Kidney (tissue), 14 donors: Measurements from ENCODE around the gene CYP26A1. TPM values are rescaled to one million over a fixed set of nuclear protein-coding genes. Genes with fewer than 3 reads are reported as not detected.

Experiments
- DNase-seq, 5 donors: peaks; one replicate each; pipeline ENCODE4 v3.0.0-alpha.2; 2013 to 2020
- FAIRE-seq: peaks from 2 replicates; lab custom pipeline; 2012; peaks lifted over from hg19 to GRCh38; lab: Jason Lieb, UNC
- H3K27ac ChIP-seq, 2 donors: one replicate each; pipeline ENCODE4 v1.7.0; 2013; ENCODE audit warnings: low read depth in 2 of 2, low read length in 2 of 2, inconsistent platforms in 1 of 2
- H3K27me3 ChIP-seq: one replicate; pipeline ENCODE4 v1.7.1; 2013; ENCODE audit warnings: low read length, inconsistent platforms; ENCODE audit not compliant: control insufficient read depth, insufficient read depth
- H3K36me3 ChIP-seq, 3 donors: one replicate each; pipeline versions ENCODE4 v1.7.0 to v1.7.1; 2013; ENCODE audit warnings: low read length in 3 of 3, control low read depth in 1 of 3, inconsistent platforms in 1 of 3; ENCODE audit not compliant: insufficient read depth in 3 of 3, control insufficient read depth in 2 of 3
- H3K4me1 ChIP-seq, 3 donors: one replicate each; pipeline versions ENCODE4 v1.7.0 to v1.7.1; 2013; ENCODE audit warnings: low read length in 3 of 3, inconsistent platforms in 1 of 3, low read depth in 1 of 3; ENCODE audit not compliant: control insufficient read depth in 2 of 3, insufficient read depth in 2 of 3
- H3K4me3 ChIP-seq, 3 donors: one replicate each; pipeline versions ENCODE4 v1.7.0 to v1.8.1; 2013; ENCODE audit warnings: low read length in 3 of 3, control low read depth in 1 of 3, inconsistent platforms in 1 of 3
- H3K9ac ChIP-seq, 3 donors: one replicate each; pipeline versions ENCODE4 v1.7.0 to v1.7.1; 2013; ENCODE audit warnings: low read length in 3 of 3, control low read depth in 1 of 3, inconsistent platforms in 1 of 3
- H3K9me3 ChIP-seq, 3 donors: one replicate each; pipeline versions ENCODE4 v1.7.0 to v1.7.1; 2013; ENCODE audit warnings: low read length in 3 of 3, control low read depth in 1 of 3, inconsistent platforms in 1 of 3; ENCODE audit not compliant: control insufficient read depth in 2 of 3, insufficient read depth in 1 of 3
- CTCF ChIP-seq: IDR thresholded peaks from 3 replicates; pipeline ENCODE4 v1.5.1; 2012; ENCODE audit warnings: mild to moderate bottlenecking, moderate library complexity, borderline replicate concordance; ENCODE audit not compliant: insufficient read depth; ENCODE audit errors: extremely low read depth
- intact Hi-C: fragments of 100-400 bp; cut with DNase I; formaldehyde crosslinking; loops from one replicate; pipeline ENCODE4 v1.11.1; 2022
- polyA plus RNA-seq: library from polyadenylated mRNA; stranded (reverse); fragments of 350-450 nt; fragmentation: Illumina TruSeq; extraction: RNeasy Lipid Tissue Mini Kit (QIAGEN cat#74804); gene quantifications from one replicate; pipeline ENCODE4 v1.2.3, GENCODE V29; 2014; ENCODE audit warnings: low read depth, low replicate concordance; ENCODE audit not compliant: insufficient read depth
- total RNA-seq: library from RNA; stranded (reverse); fragmentation: NEBNext Ultra II Directional; extraction: Animal tissue kit (Norgen Biotek cat#: 25700); gene quantifications from one replicate; pipeline ENCODE4 v1.2.1, GENCODE V29; 2021
- donor health status: control.
- donor health status: control.
- donor health status: control.
- donor health status: control.
- donor health status: control.
- donor health status: DM: yes; HTN: yes; CAD: no.
- donor health status: Normal renal cell carcinoma (clear cell type).

Gene CYP26A1
- total and polyA plus RNA-seq, 2 donors from 2014 or later: 0.22 TPM; not detected in 1

DNA sequence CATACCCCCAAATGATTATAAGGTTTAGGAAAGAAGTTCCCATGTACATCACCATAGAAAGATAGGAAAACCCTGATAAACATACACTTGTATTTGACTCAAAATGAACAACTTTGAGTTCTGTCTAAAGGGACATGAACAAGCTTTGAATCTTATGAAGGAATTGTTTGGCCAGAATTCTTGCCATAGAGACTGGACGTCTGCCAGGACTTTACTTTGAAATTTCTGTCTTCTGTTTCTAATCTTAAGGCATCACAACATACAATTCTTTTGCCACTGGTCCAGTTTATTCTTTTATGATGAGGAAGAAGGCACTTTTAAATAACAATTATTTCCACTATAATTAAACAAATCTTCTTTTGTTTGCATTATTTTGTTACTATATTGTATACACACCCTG, 39.3 kb upstream of the CYP26A1 start:
- Histone ChIP-seq H3K27ac (no peak overlapping the region), H3K9me3 (no peaks in the 10 kb centered on the region), H3K4me1 (no peaks in the 10 kb centered on the region), H3K9ac (no peak overlapping the region), H3K36me3 (no peaks in the 10 kb centered on the region), H3K4me3 (no peak overlapping the region), H3K27me3 (no peaks in the 10 kb centered on the region)
- no peak for TF ChIP-seq CTCF
- FAIRE-seq (no peak), DNase-seq (no peak)
- intact Hi-C loops: no loop called here

DNA sequence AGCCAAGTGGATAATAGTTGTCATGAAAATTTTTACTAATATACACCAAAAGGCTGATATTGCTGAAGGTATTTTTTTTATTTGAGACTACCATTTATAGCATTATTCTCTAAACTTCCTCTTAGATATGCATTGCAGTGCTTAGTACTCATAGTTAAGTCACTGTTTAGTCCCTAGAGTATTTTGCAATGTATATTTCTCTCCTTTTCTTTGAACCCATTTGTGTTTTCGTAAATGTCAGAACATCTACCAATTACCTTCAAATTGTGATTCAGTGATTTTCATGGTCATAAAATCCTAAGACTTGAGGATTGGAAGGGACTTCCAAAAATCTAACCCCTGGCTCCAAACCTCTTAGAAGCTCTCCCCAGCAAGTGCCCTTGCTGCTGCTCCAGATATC, 34.6 kb upstream of the CYP26A1 start:
- H3K27me3 ChIP-seq: no peaks in the 10 kb centered on the region
- TF ChIP-seq CTCF: no peak
- no peak overlapping the region for H3K9ac ChIP-seq
- DNase-seq: no peak
- no peaks in the 10 kb centered on the region for H3K9me3 ChIP-seq
- no peaks in the 10 kb centered on the region for H3K36me3 ChIP-seq
- no peaks in the 10 kb centered on the region for H3K4me1 ChIP-seq
- intact Hi-C loops: no loop called here
- no peak overlapping the region for H3K4me3 ChIP-seq
- H3K27ac ChIP-seq: no peak overlapping the region
- FAIRE-seq: no peak

GRCh38 chr10:93039721-93040120, 34.0 kb upstream of the CYP26A1 start:
- Histone ChIP-seq H3K9me3 (no peaks in the 10 kb centered on the region), H3K4me1 (no peaks in the 10 kb centered on the region), H3K27ac (no peak overlapping the region), H3K36me3 (no peaks in the 10 kb centered on the region), H3K9ac (no peak overlapping the region), H3K4me3 (no peak overlapping the region), H3K27me3 (no peaks in the 10 kb centered on the region)
- no peak for DNase-seq
- no peak for FAIRE-seq
- intact Hi-C loops: no loop called here
- TF ChIP-seq CTCF: peak; percentile 10

DNA sequence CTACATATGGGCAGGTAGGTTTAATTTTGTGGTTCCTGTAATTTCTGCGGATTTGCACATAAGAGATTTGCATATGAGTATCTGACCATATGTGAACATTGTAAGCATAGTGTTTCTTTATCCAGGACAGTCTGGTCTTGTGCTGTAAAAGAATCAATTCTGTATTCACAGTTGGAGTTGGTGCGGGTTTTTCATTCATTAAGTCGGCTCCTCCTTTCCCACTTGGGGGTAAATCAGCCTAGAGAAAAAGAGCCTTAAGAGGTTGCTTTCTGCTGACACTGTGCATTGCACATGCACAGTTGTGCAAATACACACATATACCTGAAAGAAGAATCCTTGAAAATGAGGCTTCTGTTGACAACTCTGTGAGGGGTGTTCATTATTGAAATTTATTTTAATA, 19.2 kb upstream of the CYP26A1 start:
- H3K9me3 ChIP-seq: no peaks in the 10 kb centered on the region
- no peak for DNase-seq
- no peak overlapping the region for H3K4me3 ChIP-seq
- intact Hi-C loops: no loop called here
- no peak overlapping the region for H3K9ac ChIP-seq
- H3K27ac ChIP-seq: no peak overlapping the region
- peaks cover 9% of the 10 kb centered on the region for H3K27me3 ChIP-seq
- no peaks in the 10 kb centered on the region for H3K36me3 ChIP-seq
- no peak for FAIRE-seq
- H3K4me1 ChIP-seq: no peaks in the 10 kb centered on the region
- TF ChIP-seq CTCF: no peak
